Measurements from ENCODE around the gene UST. TPM values are rescaled to one million over a fixed set of nuclear protein-coding genes. Genes with fewer than 3 reads are reported as not detected.

The UST gene
- total RNA-seq, 4 donors from 2014 or later: 13.5 to 47.1 (median 33.0) TPM

DNA sequence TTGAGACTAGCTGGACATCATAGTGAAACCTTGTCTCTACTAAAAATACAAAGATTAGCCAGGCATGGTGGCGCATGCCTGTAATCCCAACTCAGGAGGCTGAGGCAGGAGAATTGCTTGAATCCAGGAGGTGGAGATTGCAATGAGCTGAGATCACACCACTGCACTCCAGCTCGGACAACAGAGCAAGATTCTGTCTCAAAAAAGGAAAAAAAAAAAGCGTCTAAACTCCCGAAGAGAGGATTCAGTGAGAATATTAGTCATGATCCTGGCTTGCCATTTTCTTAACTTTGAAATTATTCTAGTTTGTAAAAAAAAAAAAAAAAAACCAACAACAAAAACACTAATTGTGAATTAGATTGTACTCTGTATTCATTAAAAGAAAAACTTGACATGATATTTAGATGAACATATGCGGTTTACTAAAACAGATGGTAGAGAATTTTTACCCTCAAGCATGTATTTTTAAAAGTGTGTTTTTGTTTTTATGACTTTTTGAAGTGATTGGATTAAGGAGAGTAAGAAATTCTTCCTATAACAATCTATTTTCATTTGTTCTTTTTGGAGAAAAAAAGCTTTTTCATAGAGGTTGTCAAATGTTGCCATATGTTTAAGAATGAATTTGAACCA, 80.7 kb downstream of the UST start:
- no peak overlapping the region for H3K4me3 ChIP-seq
- no peaks in the 10 kb centered on the region for H3K36me3 ChIP-seq
- 45 to 57% methylated on average over 5 of the region's 5 CpGs for WGBS, 2 donors
- H3K4me1 ChIP-seq: peaks cover 0 to 26% (median 0%) of the 10 kb centered on the region in 4 donors
- no peak overlapping the region for H3K27ac ChIP-seq
- no peak for DNase-seq (ENCODE audit: low spot score in 2 of 2)
- no peaks in the 10 kb centered on the region for H3K9me3 ChIP-seq
- H3K27me3 ChIP-seq: no peaks in the 10 kb centered on the region
- TF ChIP-seq POLR2A (IDR thresholded peaks at IDR 0.05): no peak
- TF ChIP-seq EP300 (IDR thresholded peaks at IDR 0.05): no peak
- TF ChIP-seq, protein P1, sequence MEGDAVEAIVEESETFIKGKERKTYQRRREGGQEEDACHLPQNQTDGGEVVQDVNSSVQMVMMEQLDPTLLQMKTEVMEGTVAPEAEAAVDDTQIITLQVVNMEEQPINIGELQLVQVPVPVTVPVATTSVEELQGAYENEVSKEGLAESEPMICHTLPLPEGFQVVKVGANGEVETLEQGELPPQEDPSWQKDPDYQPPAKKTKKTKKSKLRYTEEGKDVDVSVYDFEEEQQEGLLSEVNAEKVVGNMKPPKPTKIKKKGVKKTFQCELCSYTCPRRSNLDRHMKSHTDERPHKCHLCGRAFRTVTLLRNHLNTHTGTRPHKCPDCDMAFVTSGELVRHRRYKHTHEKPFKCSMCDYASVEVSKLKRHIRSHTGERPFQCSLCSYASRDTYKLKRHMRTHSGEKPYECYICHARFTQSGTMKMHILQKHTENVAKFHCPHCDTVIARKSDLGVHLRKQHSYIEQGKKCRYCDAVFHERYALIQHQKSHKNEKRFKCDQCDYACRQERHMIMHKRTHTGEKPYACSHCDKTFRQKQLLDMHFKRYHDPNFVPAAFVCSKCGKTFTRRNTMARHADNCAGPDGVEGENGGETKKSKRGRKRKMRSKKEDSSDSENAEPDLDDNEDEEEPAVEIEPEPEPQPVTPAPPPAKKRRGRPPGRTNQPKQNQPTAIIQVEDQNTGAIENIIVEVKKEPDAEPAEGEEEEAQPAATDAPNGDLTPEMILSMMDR (IDR thresholded peaks at IDR 0.05): no peak

DNA sequence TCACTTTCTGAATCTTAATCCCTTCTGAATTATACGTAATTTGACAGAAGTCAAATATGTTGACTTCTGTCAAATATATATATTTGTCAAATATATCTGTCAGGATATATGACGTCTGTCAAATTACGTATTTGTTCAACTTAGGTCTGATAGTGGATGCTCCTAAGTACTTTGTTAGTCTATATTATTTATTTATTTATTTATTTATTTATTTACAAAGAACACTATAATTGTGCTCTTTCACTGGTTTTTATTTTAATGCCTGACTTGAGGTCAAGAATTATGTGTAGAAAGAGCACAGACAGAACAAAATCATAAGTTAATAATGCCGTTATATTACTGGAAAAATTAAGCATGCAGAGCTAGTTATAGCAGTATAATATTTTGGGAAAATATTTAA, 81.2 kb downstream of the UST start:
- no peaks in the 10 kb centered on the region for H3K36me3 ChIP-seq
- H3K4me1 ChIP-seq: peaks cover 0 to 26% (median 0%) of the 10 kb centered on the region in 4 donors
- H3K9me3 ChIP-seq: no peaks in the 10 kb centered on the region
- TF ChIP-seq EP300 (IDR thresholded peaks at IDR 0.05): no peak
- TF ChIP-seq, protein P1 (IDR thresholded peaks at IDR 0.05): no peak
- no peak for TF ChIP-seq POLR2A (IDR thresholded peaks at IDR 0.05)
- 91 to 92% methylated on average over 4 of the region's 4 CpGs for WGBS, 2 donors
- H3K27me3 ChIP-seq: no peaks in the 10 kb centered on the region
- no peak overlapping the region for H3K4me3 ChIP-seq
- no peak overlapping the region for H3K27ac ChIP-seq
- DNase-seq (ENCODE audit: low spot score in 2 of 2): no peak

DNA sequence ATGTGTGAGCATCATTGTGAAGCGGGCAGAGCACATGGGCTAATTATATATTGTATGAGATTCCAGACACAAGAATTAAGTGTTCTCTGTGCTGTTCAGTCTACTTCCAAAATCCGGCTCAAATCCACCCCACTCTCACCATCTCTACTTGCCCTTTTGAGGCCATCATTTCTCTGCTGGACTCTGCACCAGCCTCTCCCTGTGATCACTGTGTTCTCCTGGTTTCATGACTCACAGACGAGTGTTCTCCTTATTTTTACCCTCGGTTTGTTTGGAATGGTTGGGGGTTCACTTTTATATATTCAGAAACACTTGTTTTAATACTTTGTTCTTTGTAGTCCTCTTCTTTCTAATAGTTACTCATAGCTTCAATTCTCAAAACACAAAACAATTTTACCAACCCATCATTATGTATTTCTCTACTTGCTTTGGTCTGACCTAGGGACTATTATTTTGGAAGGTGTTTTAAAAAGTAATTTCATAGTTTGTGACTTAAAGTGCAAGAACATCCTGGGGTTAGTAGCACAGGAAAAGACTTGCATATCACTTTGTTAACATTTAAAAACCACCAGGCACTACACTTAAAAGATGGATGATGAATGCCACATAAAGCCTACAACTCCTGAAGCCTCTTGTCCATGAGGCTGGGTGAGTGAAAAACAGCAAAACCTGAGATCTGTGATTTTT, 82.7 kb downstream of the UST start:
- Histone ChIP-seq H3K4me1 (peaks cover 0 to 27% (median 0%) of the 10 kb centered on the region in 4 donors), H3K27ac (no peak overlapping the region), H3K27me3 (no peaks in the 10 kb centered on the region), H3K36me3 (no peaks in the 10 kb centered on the region), H3K9me3 (no peaks in the 10 kb centered on the region), H3K4me3 (no peak overlapping the region)
- no peak for DNase-seq (ENCODE audit: low spot score in 2 of 2)
- TF ChIP-seq EP300 (IDR thresholded peaks at IDR 0.05) (no peak), POLR2A (IDR thresholded peaks at IDR 0.05) (no peak)
- TF ChIP-seq, protein P1 (IDR thresholded peaks at IDR 0.05): no peak
- WGBS, 2 donors: 78 to 82% methylated on average over 4 of the region's 4 CpGs

DNA sequence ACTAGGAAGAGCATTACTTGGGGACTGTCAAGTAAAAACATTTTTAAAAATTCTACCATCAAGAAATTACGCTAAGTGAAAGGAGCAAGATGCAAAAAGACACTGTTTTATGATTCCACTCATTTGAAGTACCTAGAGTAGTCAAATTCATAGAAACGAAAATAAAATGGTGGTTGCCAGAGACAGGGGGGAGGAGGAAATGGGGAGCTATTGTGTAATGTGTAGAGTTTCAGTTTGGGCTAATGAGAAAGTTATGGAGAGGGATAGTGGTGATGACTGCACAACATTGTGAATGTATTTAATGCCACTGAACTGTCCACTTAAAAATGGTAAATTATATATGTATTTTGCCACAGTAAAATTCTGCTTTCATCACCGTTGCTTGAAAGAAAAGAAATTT, 83.8 kb downstream of the UST start:
- no peak for DNase-seq (ENCODE audit: low spot score in 2 of 2)
- Histone ChIP-seq H3K27ac (no peak overlapping the region), H3K36me3 (no peaks in the 10 kb centered on the region), H3K4me3 (no peak overlapping the region), H3K9me3 (no peaks in the 10 kb centered on the region), H3K4me1 (peaks cover 0 to 21% (median 1%) of the 10 kb centered on the region in 4 donors), H3K27me3 (no peaks in the 10 kb centered on the region)
- 79 to 82% methylated on average over 3 of the region's 3 CpGs for WGBS, 2 donors
- no peak for TF ChIP-seq EP300 (IDR thresholded peaks at IDR 0.05)
- no peak for TF ChIP-seq POLR2A (IDR thresholded peaks at IDR 0.05)
- TF ChIP-seq, protein P1 (IDR thresholded peaks at IDR 0.05): no peak

DNA sequence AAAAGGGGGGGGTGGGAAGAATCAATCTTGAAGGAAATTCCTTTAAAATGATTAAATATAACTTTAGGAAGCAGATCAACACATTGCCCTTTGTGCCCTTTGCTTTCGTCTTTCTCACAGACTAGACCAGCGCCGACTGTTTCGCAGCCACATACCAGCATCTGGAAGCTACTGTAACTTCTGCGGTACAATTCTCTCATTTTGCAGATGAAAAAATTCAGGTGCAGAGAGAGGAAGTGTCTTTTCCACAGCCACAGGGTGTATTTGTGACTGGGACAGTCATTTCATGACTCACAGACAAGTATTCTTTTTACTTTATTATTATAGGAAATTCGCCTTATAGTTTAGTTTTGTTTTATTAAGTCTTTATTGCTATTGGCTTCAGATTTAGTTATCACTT, 84.2 kb downstream of the UST start:
- Histone ChIP-seq H3K27ac (no peak overlapping the region), H3K4me3 (no peak overlapping the region), H3K4me1 (peaks cover 0 to 26% (median 3%) of the 10 kb centered on the region in 4 donors), H3K9me3 (no peaks in the 10 kb centered on the region), H3K36me3 (no peaks in the 10 kb centered on the region), H3K27me3 (no peaks in the 10 kb centered on the region)
- no peak for DNase-seq (ENCODE audit: low spot score in 2 of 2)
- 80 to 82% methylated on average over 6 of the region's 6 CpGs for WGBS, 2 donors
- TF ChIP-seq, protein P1 (IDR thresholded peaks at IDR 0.05): no peak
- TF ChIP-seq EP300 (IDR thresholded peaks at IDR 0.05) (no peak), POLR2A (IDR thresholded peaks at IDR 0.05) (no peak)
